HG03175 (cell line): ENCODE data around the gene GDF7.
A peak's percentile ranks its signal among the peaks of the same experiment; 100 is the strongest.

Experiments used
- ATAC-seq: cut with Tn5 transposase; IDR thresholded peaks from one replicate; pipeline ENCODE4 v1.9.1; 2021; ENCODE audit warnings: mild to moderate bottlenecking, moderate library complexity; ENCODE audit not compliant: unreplicated experiment

GDF7 gene

GRCh38 chr2:20666304-20667150, at the start of gene GDF7:
GDF7 (plus strand) TSS chr2:20667144; CDS start chr2:20667240, 96 bp downstream.
- peak; percentile 21 for ATAC-seq

GRCh38 chr2:20617892-20618467, 49.0 kb upstream of the GDF7 start:
- ATAC-seq, result no peak

- ATAC-seq, result no peak
These were observed 48.5 kb upstream of the GDF7 start for GRCh38 chr2:20618468-20618885.

- ATAC-seq, result no peak
These were observed 47.9 kb upstream of the GDF7 start for GRCh38 chr2:20618886-20619521.

GRCh38 chr2:20619624-20620024, 47.3 kb upstream of the GDF7 start:
- no peak for ATAC-seq

GRCh38 chr2:20620271-20620681, 46.7 kb upstream of the GDF7 start:
- no peak for ATAC-seq

GRCh38 chr2:20620696-20621365, 46.1 kb upstream of the GDF7 start:
- no peak for ATAC-seq

- ATAC-seq, result no peak
These were observed 45.3 kb upstream of the GDF7 start for GRCh38 chr2:20621366-20622295.

GRCh38 chr2:20622296-20622686, 44.7 kb upstream of the GDF7 start:
- no peak for ATAC-seq

- no peak for ATAC-seq
These were observed 44.2 kb upstream of the GDF7 start for GRCh38 chr2:20622731-20623130.

- ATAC-seq, result no peak
These were observed 43.7 kb upstream of the GDF7 start for GRCh38 chr2:20623241-20623640.

- ATAC-seq, result no peak
These were observed 43.2 kb upstream of the GDF7 start for GRCh38 chr2:20623741-20624155.

- ATAC-seq, result no peak
These were observed 42.6 kb upstream of the GDF7 start for GRCh38 chr2:20624156-20624883.

GRCh38 chr2:20624884-20625485, 42.0 kb upstream of the GDF7 start:
- no peak for ATAC-seq

- no peak for ATAC-seq
These were observed 41.2 kb upstream of the GDF7 start for GRCh38 chr2:20625491-20626391.

- no peak for ATAC-seq
These were observed 40.6 kb upstream of the GDF7 start for GRCh38 chr2:20626392-20626697.

GRCh38 chr2:20626698-20627513, 40.0 kb upstream of the GDF7 start:
- ATAC-seq, result no peak
